HepG2 (cell line): ENCODE measurements around the gene CREB1. TPM values are rescaled to one million over a fixed set of nuclear protein-coding genes. Genes with fewer than 3 reads are reported as not detected.
A peak's percentile ranks its signal among the peaks of the same experiment; 100 is the strongest.

Experiments used
- EHMT2 ChIP-seq: fragments of 200-600 bp; sonication (generic); IDR thresholded peaks from 2 replicates; pipeline ENCODE4 v1.7.0; 2017; ENCODE audit warnings: antibody characterized with exemption, low read depth, low read length, borderline replicate concordance
- FOXK1 ChIP-seq: sonication (generic); formaldehyde crosslinking; IDR thresholded peaks from 2 replicates; pipeline ENCODE4 v1.4.0; 2020; ENCODE audit warnings: low read depth, missing genetic modification reagents, borderline replicate concordance
- FOXP4 ChIP-seq: sonication (generic); formaldehyde crosslinking; IDR thresholded peaks from 2 replicates; pipeline ENCODE4 v1.4.0; 2020; ENCODE audit warnings: missing genetic modification reagents
- HNRNPLL ChIP-seq: fragments of 200-400 bp; formaldehyde crosslinking; IDR thresholded peaks from 2 replicates; pipeline ENCODE4 v1.6.1; 2017; ENCODE audit warnings: mild to moderate bottlenecking, low read depth, low read length; ENCODE audit not compliant: poor library complexity, severe bottlenecking
- KLF9 ChIP-seq: IDR thresholded peaks from 2 replicates; pipeline ENCODE4 v1.6.1; 2016; ENCODE audit warnings: low read depth
- MIXL1 ChIP-seq: IDR thresholded peaks from 2 replicates; pipeline ENCODE4 v1.6.1; 2016
- MTF1 ChIP-seq: sonication (generic); formaldehyde crosslinking; IDR thresholded peaks from 2 replicates; pipeline ENCODE4 v1.5.0; 2020; ENCODE audit warnings: missing genetic modification reagents
- POLR2G ChIP-seq: fragments of 200-400 bp; formaldehyde crosslinking; IDR thresholded peaks from 2 replicates; pipeline ENCODE4 v1.6.1; 2018; ENCODE audit warnings: mild to moderate bottlenecking, low read depth, low read length, moderate library complexity
- REPIN1 ChIP-seq: sonication (generic); formaldehyde crosslinking; IDR thresholded peaks from 2 replicates; pipeline ENCODE4 v1.8.0; 2022; ENCODE audit warnings: missing genetic modification reagents, low read depth, mild to moderate bottlenecking, borderline replicate concordance
- RXRA ChIP-seq: sonication (generic); formaldehyde crosslinking; IDR thresholded peaks from 2 replicates; pipeline ENCODE4 v1.5.1; 2020; ENCODE audit warnings: missing genetic modification reagents
- SALL2 ChIP-seq: sonication (generic); formaldehyde crosslinking; IDR thresholded peaks from 2 replicates; pipeline ENCODE4 v1.8.1; 2023; ENCODE audit warnings: mild to moderate bottlenecking, missing genetic modification reagents, inconsistent platforms
- SMAD3 ChIP-seq: sonication (generic); formaldehyde crosslinking; IDR thresholded peaks from 2 replicates; pipeline ENCODE4 v1.4.0; 2020; ENCODE audit warnings: missing genetic modification reagents
- TSC22D2 ChIP-seq: sonication (generic); formaldehyde crosslinking; IDR thresholded peaks from 2 replicates; pipeline ENCODE4 v1.5.1; 2020; ENCODE audit warnings: missing genetic modification reagents, mild to moderate bottlenecking, borderline replicate concordance
- ZFP41 ChIP-seq: sonication (generic); formaldehyde crosslinking; IDR thresholded peaks from 2 replicates; pipeline ENCODE4 v1.4.0; 2020; ENCODE audit warnings: mild to moderate bottlenecking, missing genetic modification reagents, borderline replicate concordance
- ZFY ChIP-seq: sonication (generic); formaldehyde crosslinking; IDR thresholded peaks from 2 replicates; pipeline ENCODE4 v1.4.0; 2020; ENCODE audit warnings: missing genetic modification reagents
- ZNF160 ChIP-seq: sonication (generic); formaldehyde crosslinking; IDR thresholded peaks from 2 replicates; pipeline ENCODE4 v1.8.0; 2022; ENCODE audit warnings: mild to moderate bottlenecking, inconsistent platforms, missing genetic modification reagents
- ZNF256 ChIP-seq: sonication (generic); formaldehyde crosslinking; conservative IDR thresholded peaks from 2 replicates; pipeline ENCODE4 v1.4.0; 2020; ENCODE audit warnings: missing genetic modification reagents
- ZNF263 ChIP-seq: sonication (generic); formaldehyde crosslinking; IDR thresholded peaks from 2 replicates; pipeline ENCODE4 v1.4.0; 2020; ENCODE audit warnings: missing genetic modification reagents
- ZNF274 ChIP-seq: sonication (generic); formaldehyde crosslinking; IDR thresholded peaks from 2 replicates; pipeline ENCODE4 v1.5.1; 2020; ENCODE audit warnings: mild to moderate bottlenecking, missing genetic modification reagents
- ZNF317 ChIP-seq: sonication (generic); formaldehyde crosslinking; IDR thresholded peaks from 2 replicates; pipeline ENCODE4 v1.5.0; 2020; ENCODE audit warnings: mild to moderate bottlenecking, missing genetic modification reagents
- ZNF460 ChIP-seq: sonication (generic); formaldehyde crosslinking; IDR thresholded peaks from 2 replicates; pipeline ENCODE4 v1.5.1; 2020; ENCODE audit warnings: missing genetic modification reagents, mild to moderate bottlenecking, borderline replicate concordance
- ZNF556 ChIP-seq: sonication (generic); formaldehyde crosslinking; IDR thresholded peaks from 2 replicates; pipeline ENCODE4 v1.4.0; 2020; ENCODE audit warnings: mild to moderate bottlenecking, missing genetic modification reagents, borderline replicate concordance
- ZNF615 ChIP-seq: sonication (generic); formaldehyde crosslinking; IDR thresholded peaks from 2 replicates; pipeline ENCODE4 v1.5.0; 2020; ENCODE audit warnings: mild to moderate bottlenecking, missing genetic modification reagents, borderline replicate concordance
- ZNF616 ChIP-seq: sonication (generic); formaldehyde crosslinking; IDR thresholded peaks from 2 replicates; pipeline ENCODE4 v1.5.0; 2020; ENCODE audit warnings: low read depth, mild to moderate bottlenecking, missing genetic modification reagents
- ZNF761 ChIP-seq: sonication (generic); formaldehyde crosslinking; conservative IDR thresholded peaks from 2 replicates; pipeline ENCODE4 v1.4.0; 2020; ENCODE audit warnings: mild to moderate bottlenecking, missing genetic modification reagents
- polyA plus RNA-seq, 8 experiments: library from polyadenylated mRNA; depleted of rRNA in 3 of 8; stranded (reverse) in 7 of 8; unstranded in 1 of 8; fragments of >200 nt; fragmentation: Illumina TruSeq in 4 of 8; extraction: Trizol in 4 of 8; gene quantifications; 2 replicates each; pipeline versions ENCODE4 v1.2.1 to v1.2.3, GENCODE V29; 2011 to 2016; ENCODE audit warnings: low read depth in 4 of 8, missing spikeins in 1 of 8, mixed read lengths in 1 of 8; ENCODE audit not compliant: insufficient read depth in 1 of 8
- total RNA-seq, 5 experiments: library from RNA; depleted of rRNA; stranded (reverse); fragments of >200 nt; fragmentation: Illumina TruSeq; extraction: Trizol; gene quantifications; 2 replicates each; pipeline ENCODE4 v1.2.3, GENCODE V29; 2016; ENCODE audit warnings: low read depth in 1 of 5
- TF ChIP-seq, protein P1 (sequence below): sonication (generic); formaldehyde crosslinking; IDR thresholded peaks from 2 replicates; pipeline ENCODE4 v1.4.0; 2020; ENCODE audit warnings: missing genetic modification reagents; ENCODE audit errors: not compliant biosample characterization
- TF ChIP-seq, protein P2 (sequence below): sonication (generic); formaldehyde crosslinking; IDR thresholded peaks from 2 replicates; pipeline ENCODE4 v1.9.0; 2021; ENCODE audit warnings: missing genetic modification reagents, mild to moderate bottlenecking, borderline replicate concordance

The CREB1 gene
- total and polyA plus RNA-seq, 2 of the 13 experiments (the other 11 are each of a cell fraction or from before 2014, with no cell fraction given) = 51.8 to 51.9 TPM

GRCh38 chr2:207529330-207530159 lies at the start of gene CREB1 (continued):
- TF ChIP-seq ZNF263 (CRISPR knock-in tag) = peak; percentile 58; the same call in 1 of the 2 replicates
- TF ChIP-seq HNRNPLL = peak; percentile 94
- peak; percentile 73; the same call in 1 of the 2 replicates for TF ChIP-seq SALL2 (CRISPR knock-in tag)
- peak; percentile 99 for TF ChIP-seq ZNF556 (CRISPR knock-in tag)
- no peak; the same call in none of the 2 replicates for TF ChIP-seq ZNF616
- TF ChIP-seq RXRA (CRISPR knock-in tag) = no peak
- TF ChIP-seq ZFP41 (CRISPR knock-in tag) = no peak
- TF ChIP-seq TSC22D2 (CRISPR knock-in tag) = peak; percentile 92; the same call in 1 of the 2 replicates
- TF ChIP-seq MIXL1 (CRISPR knock-in tag) = no peak
- TF ChIP-seq ZNF274 (CRISPR knock-in tag) = peak; percentile 95
- TF ChIP-seq, protein P1, sequence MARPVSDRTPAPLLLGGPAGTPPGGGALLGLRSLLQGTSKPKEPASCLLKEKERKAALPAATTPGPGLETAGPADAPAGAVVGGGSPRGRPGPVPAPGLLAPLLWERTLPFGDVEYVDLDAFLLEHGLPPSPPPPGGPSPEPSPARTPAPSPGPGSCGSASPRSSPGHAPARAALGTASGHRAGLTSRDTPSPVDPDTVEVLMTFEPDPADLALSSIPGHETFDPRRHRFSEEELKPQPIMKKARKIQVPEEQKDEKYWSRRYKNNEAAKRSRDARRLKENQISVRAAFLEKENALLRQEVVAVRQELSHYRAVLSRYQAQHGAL = peak; percentile 33
- no peak for TF ChIP-seq EHMT2
- peak; percentile 67 for TF ChIP-seq ZFY (CRISPR knock-in tag)
- peak; percentile 69 for TF ChIP-seq REPIN1 (CRISPR knock-in tag)
- peak; percentile 92 for TF ChIP-seq ZNF761 (CRISPR knock-in tag)
- TF ChIP-seq FOXP4 = no peak
- TF ChIP-seq, protein P2, sequence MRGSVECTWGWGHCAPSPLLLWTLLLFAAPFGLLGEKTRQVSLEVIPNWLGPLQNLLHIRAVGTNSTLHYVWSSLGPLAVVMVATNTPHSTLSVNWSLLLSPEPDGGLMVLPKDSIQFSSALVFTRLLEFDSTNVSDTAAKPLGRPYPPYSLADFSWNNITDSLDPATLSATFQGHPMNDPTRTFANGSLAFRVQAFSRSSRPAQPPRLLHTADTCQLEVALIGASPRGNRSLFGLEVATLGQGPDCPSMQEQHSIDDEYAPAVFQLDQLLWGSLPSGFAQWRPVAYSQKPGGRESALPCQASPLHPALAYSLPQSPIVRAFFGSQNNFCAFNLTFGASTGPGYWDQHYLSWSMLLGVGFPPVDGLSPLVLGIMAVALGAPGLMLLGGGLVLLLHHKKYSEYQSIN = no peak
- peak; percentile 37; the same call in 1 of the 2 replicates for TF ChIP-seq ZNF256 (CRISPR knock-in tag)
- peak; percentile 67; the same call in 1 of the 2 replicates for TF ChIP-seq MTF1
- TF ChIP-seq KLF9 (CRISPR knock-in tag) = peak; percentile 69; the same call in 1 of the 2 replicates
- TF ChIP-seq ZNF160 (CRISPR knock-in tag) = 0 out of 2 replicates have a peak, but pooled peaks have one; percentile 28
- TF ChIP-seq POLR2G = peak; percentile 98
- TF ChIP-seq SMAD3 (CRISPR knock-in tag) = no peak
- TF ChIP-seq ZNF615 (CRISPR knock-in tag) = 0 out of 2 replicates have a peak, but pooled peaks have one; percentile 62
- no peak; the same call in 1 of the 2 replicates for TF ChIP-seq ZNF317 (CRISPR knock-in tag)
- TF ChIP-seq FOXK1 (CRISPR knock-in tag) = no peak
- no peak; the same call in 1 of the 2 replicates for TF ChIP-seq ZNF460 (CRISPR knock-in tag)
